Effector memory CD4-positive, alpha-beta T cell (primary cell): ENCODE results near the gene ABCC9.
"Not testable (repeated sequence)": the region's sequence is repeated elsewhere in the genome, so short reads cannot be mapped to it uniquely, and the experiment has no call there.

Experiments
- DNase-seq, 3 donors: peaks; one replicate each; pipeline ENCODE4 v3.0.0-alpha.2; 2020
- H3K27ac ChIP-seq: 2 replicates; pipeline ENCODE4 v1.7.0; 2013; ENCODE audit warnings: mild to moderate bottlenecking, low read length, moderate library complexity; ENCODE audit not compliant: insufficient read depth, poor library complexity, severe bottlenecking
- H3K27me3 ChIP-seq: replicated peaks from 2 replicates; pipeline ENCODE4 v1.7.0; 2013; ENCODE audit warnings: mild to moderate bottlenecking, low read length; ENCODE audit not compliant: insufficient read depth, control insufficient read depth, poor library complexity, severe bottlenecking
- H3K36me3 ChIP-seq: 2 replicates; pipeline ENCODE4 v1.7.0; 2013; ENCODE audit warnings: mild to moderate bottlenecking, low read length, moderate library complexity; ENCODE audit not compliant: control insufficient read depth, insufficient read depth
- H3K4me1 ChIP-seq: 2 replicates; pipeline ENCODE4 v1.7.0; 2013; ENCODE audit warnings: low read length, mild to moderate bottlenecking; ENCODE audit not compliant: control insufficient read depth, insufficient read depth, poor library complexity, severe bottlenecking
- H3K4me3 ChIP-seq: 2 replicates; pipeline ENCODE4 v1.7.0; 2013; ENCODE audit warnings: low read length, low read depth, mild to moderate bottlenecking; ENCODE audit not compliant: insufficient read depth, poor library complexity, severe bottlenecking
- H3K9me3 ChIP-seq: 2 replicates; pipeline ENCODE4 v1.7.0; 2013; ENCODE audit warnings: mild to moderate bottlenecking, low read length, moderate library complexity; ENCODE audit not compliant: control insufficient read depth

The ABCC9 gene

GRCh38 chr12:21789687-21790086 lies 151.5 kb downstream of the ABCC9 start:
- H3K4me3 ChIP-seq, H3K27me3 ChIP-seq, H3K27ac ChIP-seq, H3K9me3 ChIP-seq, DNase-seq, H3K36me3 ChIP-seq, H3K4me1 ChIP-seq: not testable (repeated sequence)

- no peaks in the 10 kb centered on the region for H3K4me1 ChIP-seq
- no peak for DNase-seq
- H3K27me3 ChIP-seq, result no peaks in the 10 kb centered on the region
- H3K9me3 ChIP-seq, result no peaks in the 10 kb centered on the region
- no peak overlapping the region for H3K27ac ChIP-seq
- H3K4me3 ChIP-seq, result no peak overlapping the region
- no peaks in the 10 kb centered on the region for H3K36me3 ChIP-seq
These were observed 152.9 kb downstream of the ABCC9 start for GRCh38 chr12:21788089-21788983.

- Histone ChIP-seq H3K27ac (no peak overlapping the region), H3K9me3 (no peaks in the 10 kb centered on the region), H3K27me3 (no peaks in the 10 kb centered on the region), H3K4me3 (no peak overlapping the region), H3K36me3 (no peaks in the 10 kb centered on the region), H3K4me1 (no peaks in the 10 kb centered on the region)
- DNase-seq, result no peak
These were observed 155.1 kb downstream of the ABCC9 start for GRCh38 chr12:21786041-21786531.

- not testable (repeated sequence) for H3K4me3 ChIP-seq, H3K36me3 ChIP-seq, DNase-seq
These were observed 158.5 kb downstream of the ABCC9 start for GRCh38 chr12:21782723-21783122.

GRCh38 chr12:21780786-21781185 lies 160.4 kb downstream of the ABCC9 start:
- Histone ChIP-seq H3K27me3 (no peaks in the 10 kb centered on the region), H3K4me1 (no peaks in the 10 kb centered on the region), H3K9me3 (no peaks in the 10 kb centered on the region), H3K4me3 (no peak overlapping the region), H3K27ac (no peak overlapping the region), H3K36me3 (no peaks in the 10 kb centered on the region)
- DNase-seq, result no peak

More at GRCh38 chr12:21782723-21783122, 158.5 kb downstream of the ABCC9 start:
- not testable (repeated sequence) for H3K4me1 ChIP-seq, H3K27ac ChIP-seq, H3K9me3 ChIP-seq, H3K27me3 ChIP-seq

GRCh38 chr12:21776175-21776574 lies 165.1 kb downstream of the ABCC9 start:
- Histone ChIP-seq H3K4me3 (no peak overlapping the region), H3K27ac (no peak overlapping the region), H3K9me3 (no peaks in the 10 kb centered on the region), H3K4me1 (no peaks in the 10 kb centered on the region), H3K27me3 (peaks cover 9% of the 10 kb centered on the region), H3K36me3 (no peaks in the 10 kb centered on the region)
- DNase-seq, result no peak

- no peak for DNase-seq
- no peaks in the 10 kb centered on the region for H3K4me1 ChIP-seq
- peaks cover 9% of the 10 kb centered on the region for H3K27me3 ChIP-seq
- no peak overlapping the region for H3K27ac ChIP-seq
- H3K9me3 ChIP-seq, result no peaks in the 10 kb centered on the region
- H3K36me3 ChIP-seq, result no peaks in the 10 kb centered on the region
- H3K4me3 ChIP-seq, result no peak overlapping the region
These were observed 165.9 kb downstream of the ABCC9 start for GRCh38 chr12:21775133-21775820.

- Histone ChIP-seq H3K36me3 (no peaks in the 10 kb centered on the region), H3K9me3 (no peaks in the 10 kb centered on the region), H3K4me1 (no peaks in the 10 kb centered on the region), H3K4me3 (peak within 1 kb of the TSS; percentile 45), H3K27me3 (peaks cover 9% of the 10 kb centered on the region), H3K27ac (no peak within 1 kb of the TSS)
- DNase-seq, result no peak
These were observed 166.7 kb downstream of the ABCC9 start, which contains the start of gene KCNJ8 for GRCh38 chr12:21774358-21775132. Gene KCNJ8, minus strand, starts transcription at chr12:21774706. Its CDS starts 1,090 bp downstream, at chr12:21773616.

GRCh38 chr12:21773806-21774205 lies 167.4 kb downstream of the ABCC9 start:
- Histone ChIP-seq H3K36me3 (no peaks in the 10 kb centered on the region), H3K27me3 (peaks cover 9% of the 10 kb centered on the region), H3K9me3 (no peaks in the 10 kb centered on the region), H3K27ac (no peak overlapping the region), H3K4me1 (no peaks in the 10 kb centered on the region), H3K4me3 (no peak overlapping the region)
- DNase-seq, result no peak
